Ammon's horn (tissue), 1 donor: ENCODE measurements around the gene SLC29A3.
A peak's percentile ranks its signal among the peaks of the same experiment; 100 is the strongest.
"Not testable (repeated sequence)": the region's sequence is repeated elsewhere in the genome, so short reads cannot be mapped to it uniquely, and the experiment has no call there.

Source experiments
- DNase-seq: peaks from one replicate; pipeline ENCODE4 v3.0.0-alpha.2; 2016; ENCODE audit warnings: low spot score

The SLC29A3 gene

GRCh38 chr10:71319042-71319799, at the start of gene SLC29A3:
Gene SLC29A3, plus strand, starts transcription at chr10:71319259. Its CDS starts 51 bp downstream, at chr10:71319310.
- peak; percentile 89 for DNase-seq

GRCh38 chr10:71269301-71270288, 49.5 kb upstream of the SLC29A3 start:
- no peak for DNase-seq

GRCh38 chr10:71270301-71271220, 48.5 kb upstream of the SLC29A3 start:
- peak; percentile 78 for DNase-seq

GRCh38 chr10:71271662-71272055, 47.4 kb upstream of the SLC29A3 start:
- DNase-seq, result no peak

- DNase-seq, result no peak
Measured at GRCh38 chr10:71272056-71272771, 46.8 kb upstream of the SLC29A3 start.

GRCh38 chr10:71272974-71273373, 46.1 kb upstream of the SLC29A3 start:
- not testable (repeated sequence) for DNase-seq

GRCh38 chr10:71273506-71273905, 45.6 kb upstream of the SLC29A3 start:
- DNase-seq, result no peak

- DNase-seq, result no peak
Measured at GRCh38 chr10:71274901-71275796, 43.9 kb upstream of the SLC29A3 start.

- no peak for DNase-seq
Measured at GRCh38 chr10:71276873-71277272, 42.2 kb upstream of the SLC29A3 start.

GRCh38 chr10:71277914-71278665, 41.0 kb upstream of the SLC29A3 start:
- DNase-seq, result no peak

- peak; percentile 73 for DNase-seq
Measured at GRCh38 chr10:71278691-71279588, 40.1 kb upstream of the SLC29A3 start.

GRCh38 chr10:71279590-71280170, 39.4 kb upstream of the SLC29A3 start:
- no peak for DNase-seq

- no peak for DNase-seq
Measured at GRCh38 chr10:71280216-71280615, 38.8 kb upstream of the SLC29A3 start.

- no peak for DNase-seq
Measured at GRCh38 chr10:71280825-71281224, 38.2 kb upstream of the SLC29A3 start.

GRCh38 chr10:71281646-71282322, 37.3 kb upstream of the SLC29A3 start:
- no peak for DNase-seq

GRCh38 chr10:71282323-71282680, 36.8 kb upstream of the SLC29A3 start:
- no peak for DNase-seq

GRCh38 chr10:71283410-71283809, 35.6 kb upstream of the SLC29A3 start:
- DNase-seq, result no peak
